Thyroid gland (tissue), 4 donors: ENCODE data around the gene FBXL7. TPM values are rescaled to one million over a fixed set of nuclear protein-coding genes. Genes with fewer than 3 reads are reported as not detected.

Source experiments
- DNase-seq, 2 donors: peaks; one replicate each; pipeline ENCODE4 v3.0.0-alpha.2; 2019
- H3K27ac ChIP-seq, 3 donors: fragments of 200-600 bp; sonication (generic); 1 replicate in 2 of 3; 2 replicates in 1 of 3; pipeline ENCODE4 v1.5.1; 2016 to 2019; ENCODE audit warnings: mild to moderate bottlenecking in 1 of 3, moderate library complexity in 1 of 3
- H3K27me3 ChIP-seq: fragments of 200-600 bp; sonication (generic); one replicate; pipeline ENCODE4 v1.5.1; 2019
- H3K36me3 ChIP-seq, 2 donors: fragments of 200-600 bp; sonication (generic); one replicate each; pipeline ENCODE4 v1.5.1; 2016 to 2019
- H3K4me1 ChIP-seq, 2 donors: fragments of 200-600 bp; sonication (generic); one replicate each; pipeline ENCODE4 v1.5.1; 2017 to 2019
- H3K4me3 ChIP-seq, 3 donors: fragments of 200-600 bp; sonication (generic); replicated peaks in 1 of 3; 1 replicate in 2 of 3; 2 replicates in 1 of 3; pipeline ENCODE4 v1.5.1; 2016; ENCODE audit warnings: mild to moderate bottlenecking in 1 of 3
- H3K9me3 ChIP-seq: fragments of 200-600 bp; sonication (generic); one replicate; pipeline ENCODE4 v1.5.1; 2017
- POLR2A ChIP-seq, 2 donors: fragments of 450-650 bp; IDR thresholded peaks; one replicate each; pipeline ENCODE4 v1.6.1; 2017; ENCODE audit warnings: antibody characterized with exemption in 2 of 2, mild to moderate bottlenecking in 2 of 2, moderate library complexity in 1 of 2
- WGBS, 2 donors: methylation state at CpG; one replicate each; pipeline ENCODE4 v1.1.5; 2017; 5-methylcytosine and 5-hydroxymethylcytosine counted together
- intact Hi-C: fragments of 100-400 bp; cut with DNase I; formaldehyde crosslinking; loops from one replicate; pipeline ENCODE4 v1.15.1; 2023
- total RNA-seq, 4 donors: library from RNA; depleted of rRNA; stranded (reverse); fragments of >200 nt; gene quantifications; one replicate each; pipeline ENCODE4 v1.2.3, GENCODE V29; 2016
- TF ChIP-seq, protein P1 (sequence below), 6 experiments: fragments of 200-600 bp in 3 of 6; fragments of 450-650 bp in 3 of 6; sonication (generic) in 3 of 6; IDR thresholded peaks; one replicate each; pipeline ENCODE4 v1.5.1; 2016 to 2019; ENCODE audit warnings: antibody characterized with exemption in 6 of 6, mild to moderate bottlenecking in 2 of 6, inconsistent platforms in 1 of 6, moderate library complexity in 1 of 6

The FBXL7 gene
- total RNA-seq, 4 donors from 2014 or later = 6.4 to 11.8 (median 9.2) TPM

DNA sequence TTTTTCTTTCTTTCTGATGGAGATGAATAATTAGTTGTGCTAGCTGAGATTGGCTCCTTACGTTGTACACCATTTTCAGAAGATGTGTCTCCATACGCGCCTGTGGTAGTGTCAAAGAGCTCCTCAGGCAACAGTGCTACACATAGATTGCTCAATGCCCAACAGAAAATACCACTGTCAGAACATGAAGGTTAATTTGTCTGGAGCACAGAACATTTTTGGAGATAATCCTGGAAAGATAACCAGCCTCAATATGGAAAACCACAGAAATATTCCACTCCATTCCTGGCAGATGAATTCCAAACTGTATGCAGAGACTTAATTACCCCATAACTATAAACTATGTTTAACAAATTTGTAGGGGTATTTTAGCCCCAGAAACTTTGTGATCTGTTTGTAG lies 446.0 kb downstream of the FBXL7 start:
- no peak for TF ChIP-seq POLR2A (IDR thresholded peaks at IDR 0.05)
- TF ChIP-seq, protein P1, sequence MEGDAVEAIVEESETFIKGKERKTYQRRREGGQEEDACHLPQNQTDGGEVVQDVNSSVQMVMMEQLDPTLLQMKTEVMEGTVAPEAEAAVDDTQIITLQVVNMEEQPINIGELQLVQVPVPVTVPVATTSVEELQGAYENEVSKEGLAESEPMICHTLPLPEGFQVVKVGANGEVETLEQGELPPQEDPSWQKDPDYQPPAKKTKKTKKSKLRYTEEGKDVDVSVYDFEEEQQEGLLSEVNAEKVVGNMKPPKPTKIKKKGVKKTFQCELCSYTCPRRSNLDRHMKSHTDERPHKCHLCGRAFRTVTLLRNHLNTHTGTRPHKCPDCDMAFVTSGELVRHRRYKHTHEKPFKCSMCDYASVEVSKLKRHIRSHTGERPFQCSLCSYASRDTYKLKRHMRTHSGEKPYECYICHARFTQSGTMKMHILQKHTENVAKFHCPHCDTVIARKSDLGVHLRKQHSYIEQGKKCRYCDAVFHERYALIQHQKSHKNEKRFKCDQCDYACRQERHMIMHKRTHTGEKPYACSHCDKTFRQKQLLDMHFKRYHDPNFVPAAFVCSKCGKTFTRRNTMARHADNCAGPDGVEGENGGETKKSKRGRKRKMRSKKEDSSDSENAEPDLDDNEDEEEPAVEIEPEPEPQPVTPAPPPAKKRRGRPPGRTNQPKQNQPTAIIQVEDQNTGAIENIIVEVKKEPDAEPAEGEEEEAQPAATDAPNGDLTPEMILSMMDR (IDR thresholded peaks at IDR 0.05) = no peak
- Histone ChIP-seq H3K9me3 (no peaks in the 10 kb centered on the region), H3K27me3 (no peaks in the 10 kb centered on the region), H3K4me1 (no peaks in the 10 kb centered on the region), H3K27ac (no peak overlapping the region), H3K4me3 (no peak overlapping the region), H3K36me3 (no peaks in the 10 kb centered on the region)
- WGBS, 2 donors = 95 to 96% methylated on average over 3 of the region's 3 CpGs
- intact Hi-C loops = no loop called here
- DNase-seq = no peak

DNA sequence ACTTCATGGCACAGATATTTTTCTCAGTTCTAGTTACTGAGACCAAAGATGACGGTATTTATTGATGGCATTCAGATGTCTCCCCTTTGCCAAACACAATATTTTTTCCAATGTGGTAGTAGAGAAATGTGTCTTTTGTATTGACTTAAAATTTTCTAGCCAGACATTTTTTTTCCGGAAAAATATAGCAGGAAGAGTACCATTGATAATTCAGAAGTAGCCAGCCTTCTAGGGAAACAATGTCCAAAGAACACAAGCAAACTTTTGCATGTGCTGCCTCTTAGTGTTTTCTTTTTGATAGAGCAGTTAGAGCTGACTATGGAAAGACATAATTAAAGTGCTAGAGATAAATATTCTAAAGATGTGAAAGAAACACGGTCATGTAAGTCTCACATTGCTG lies 448.2 kb downstream of the FBXL7 start:
- H3K4me1 ChIP-seq = no peaks in the 10 kb centered on the region
- H3K27ac ChIP-seq = no peak overlapping the region
- 75 to 79% methylated on average over 3 of the region's 3 CpGs for WGBS, 2 donors
- no peak overlapping the region for H3K4me3 ChIP-seq
- no peaks in the 10 kb centered on the region for H3K36me3 ChIP-seq
- H3K9me3 ChIP-seq = no peaks in the 10 kb centered on the region
- no peaks in the 10 kb centered on the region for H3K27me3 ChIP-seq
- TF ChIP-seq, protein P1 (IDR thresholded peaks at IDR 0.05) = no peak
- no peak for TF ChIP-seq POLR2A (IDR thresholded peaks at IDR 0.05)
- no peak for DNase-seq
- intact Hi-C loops = no loop called here

DNA sequence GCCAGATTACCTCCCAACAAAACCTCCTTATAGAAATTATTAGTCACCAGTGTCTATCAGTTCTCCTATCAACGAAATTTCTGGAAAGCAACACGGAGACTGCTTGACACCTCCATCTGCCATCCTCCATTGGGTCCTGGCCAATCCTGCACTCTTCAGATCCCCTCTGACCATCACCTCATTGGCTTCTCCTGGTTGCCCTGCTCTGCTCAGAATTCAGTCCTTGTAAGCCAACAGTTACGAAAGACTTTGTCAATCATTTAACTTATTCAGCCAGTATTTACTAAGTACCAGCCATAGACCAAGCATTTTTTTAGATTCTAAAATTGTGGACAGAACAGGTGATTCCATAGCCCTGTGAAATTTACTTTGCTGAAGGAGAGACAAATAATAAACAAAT lies 451.1 kb downstream of the FBXL7 start:
- H3K36me3 ChIP-seq = no peaks in the 10 kb centered on the region
- no peak for DNase-seq
- 90 to 91% methylated on average over 3 of the region's 3 CpGs for WGBS, 2 donors
- intact Hi-C loops = no loop called here
- no peaks in the 10 kb centered on the region for H3K9me3 ChIP-seq
- H3K27me3 ChIP-seq = no peaks in the 10 kb centered on the region
- H3K27ac ChIP-seq = no peak overlapping the region
- no peak overlapping the region for H3K4me3 ChIP-seq
- H3K4me1 ChIP-seq = no peaks in the 10 kb centered on the region
- TF ChIP-seq, protein P1 (IDR thresholded peaks at IDR 0.05) = no peak
- TF ChIP-seq POLR2A (IDR thresholded peaks at IDR 0.05) = no peak

DNA sequence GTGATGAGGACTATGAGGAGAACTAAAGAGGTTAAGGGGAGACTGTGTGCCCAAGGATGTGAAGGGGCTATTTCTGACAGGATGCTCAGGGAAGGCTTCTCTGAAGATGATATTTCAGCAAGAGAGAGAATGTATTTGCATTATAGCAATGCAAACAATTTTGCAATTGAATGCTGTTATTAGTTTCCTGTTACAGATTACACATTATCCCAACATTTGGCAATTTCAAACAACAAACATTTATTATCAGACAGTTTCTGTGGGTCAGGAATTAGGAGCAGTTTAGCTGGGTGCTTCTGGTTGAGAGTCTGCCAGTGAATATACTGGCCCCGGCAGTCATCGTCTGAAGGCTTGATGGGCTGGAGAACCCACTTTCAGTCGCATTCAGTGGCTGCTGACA lies 451.6 kb downstream of the FBXL7 start:
- H3K9me3 ChIP-seq = no peaks in the 10 kb centered on the region
- no peaks in the 10 kb centered on the region for H3K27me3 ChIP-seq
- TF ChIP-seq, protein P1 (IDR thresholded peaks at IDR 0.05) = no peak
- no peak for TF ChIP-seq POLR2A (IDR thresholded peaks at IDR 0.05)
- intact Hi-C loops = no loop called here
- no peak overlapping the region for H3K4me3 ChIP-seq
- DNase-seq = no peak
- H3K27ac ChIP-seq = no peak overlapping the region
- H3K4me1 ChIP-seq = no peaks in the 10 kb centered on the region
- 93 to 96% methylated on average over 3 of the region's 3 CpGs for WGBS, 2 donors
- no peaks in the 10 kb centered on the region for H3K36me3 ChIP-seq

DNA sequence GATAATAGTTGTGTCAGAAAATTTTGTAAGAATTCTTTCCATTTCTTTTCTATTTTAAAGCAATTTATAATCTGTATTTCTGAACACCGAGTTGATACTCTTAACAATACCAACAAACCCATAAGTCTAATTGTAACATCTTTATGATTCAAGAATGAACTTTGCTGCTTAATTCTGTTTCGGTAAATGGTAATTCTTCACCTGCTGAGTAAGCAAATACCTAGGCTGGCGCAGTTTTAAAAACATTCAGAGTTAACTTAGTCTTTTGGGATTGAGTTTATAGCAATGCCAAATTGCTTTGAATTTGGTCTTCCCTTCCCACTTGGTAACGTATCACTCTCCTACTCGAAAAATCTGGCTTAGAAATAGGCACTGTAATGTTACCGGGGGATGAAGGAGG lies 456.6 kb downstream of the FBXL7 start:
- WGBS, 2 donors = 93% methylated on average over 6 of the region's 6 CpGs
- no peak overlapping the region for H3K4me3 ChIP-seq
- no peaks in the 10 kb centered on the region for H3K36me3 ChIP-seq
- no peaks in the 10 kb centered on the region for H3K4me1 ChIP-seq
- H3K27me3 ChIP-seq = no peaks in the 10 kb centered on the region
- TF ChIP-seq, protein P1 (IDR thresholded peaks at IDR 0.05) = no peak
- no peak for TF ChIP-seq POLR2A (IDR thresholded peaks at IDR 0.05)
- intact Hi-C loops = no loop called here
- H3K27ac ChIP-seq = no peak overlapping the region
- H3K9me3 ChIP-seq = no peaks in the 10 kb centered on the region
- DNase-seq = no peak
